Measurements from ENCODE around the gene OR8G5.

The OR8G5 gene

DNA sequence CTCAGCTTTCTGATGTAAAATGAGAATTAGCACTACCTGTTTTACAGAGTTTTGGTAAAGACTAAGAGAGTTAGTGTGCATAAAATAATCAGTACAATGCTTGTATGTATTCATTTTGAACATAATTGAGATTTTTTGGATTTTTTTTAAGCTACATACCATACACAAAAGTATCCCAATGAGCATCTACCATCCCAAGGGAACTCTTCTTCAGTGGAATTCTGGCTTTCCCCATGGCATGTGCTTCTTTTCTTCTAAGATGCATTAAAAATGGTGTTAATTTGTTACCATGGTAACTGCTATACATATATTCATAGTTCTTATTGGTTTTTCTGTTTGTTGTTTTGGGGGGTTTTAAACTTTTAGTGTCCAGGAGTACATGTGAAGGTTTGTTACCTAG is 39.8 kb downstream of the OR8G5 start:
- no peak for DNase-seq

GRCh38 chr11:124297921-124298320 is 41.7 kb downstream of the OR8G5 start:
- DNase-seq = no peak

- no peak for DNase-seq
Observed at GRCh38 chr11:124301548-124301947, 45.4 kb downstream of the OR8G5 start.

DNA sequence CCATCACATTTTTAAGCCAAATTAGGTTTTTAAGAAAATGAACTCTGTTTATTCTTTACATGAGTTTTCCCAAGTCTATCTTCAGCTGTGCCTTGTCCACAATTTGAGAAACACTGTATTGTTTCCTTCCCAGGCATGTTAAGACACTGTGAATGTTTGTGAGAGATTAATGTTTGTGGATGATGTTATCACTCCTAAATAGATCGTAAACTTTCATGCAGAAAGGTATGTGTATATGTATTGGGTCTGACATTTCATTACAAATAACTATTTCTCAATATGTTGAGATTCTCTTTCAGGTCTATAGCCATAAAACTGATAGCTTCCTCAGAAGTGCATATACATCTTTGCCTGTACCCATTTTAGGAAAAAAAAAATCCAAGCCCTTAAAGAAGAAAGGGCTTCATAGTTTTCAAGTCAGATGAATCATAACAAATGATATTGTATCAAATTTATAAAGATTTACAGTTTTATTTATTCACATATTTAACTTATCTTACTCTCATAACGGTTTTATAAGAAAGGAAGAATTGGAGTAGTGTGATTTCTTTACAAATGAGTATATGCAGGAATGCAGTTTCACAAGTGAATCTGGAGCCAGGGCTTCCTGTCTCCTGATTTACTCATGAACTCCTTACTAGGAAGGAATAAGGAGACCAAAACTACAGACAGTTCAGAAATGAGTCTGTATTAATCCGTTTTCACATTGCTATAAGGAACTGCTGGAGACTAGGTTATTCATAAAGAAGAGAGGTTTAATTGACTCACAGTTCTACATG is 46.4 kb downstream of the OR8G5 start:
- DNase-seq = no peak

DNA sequence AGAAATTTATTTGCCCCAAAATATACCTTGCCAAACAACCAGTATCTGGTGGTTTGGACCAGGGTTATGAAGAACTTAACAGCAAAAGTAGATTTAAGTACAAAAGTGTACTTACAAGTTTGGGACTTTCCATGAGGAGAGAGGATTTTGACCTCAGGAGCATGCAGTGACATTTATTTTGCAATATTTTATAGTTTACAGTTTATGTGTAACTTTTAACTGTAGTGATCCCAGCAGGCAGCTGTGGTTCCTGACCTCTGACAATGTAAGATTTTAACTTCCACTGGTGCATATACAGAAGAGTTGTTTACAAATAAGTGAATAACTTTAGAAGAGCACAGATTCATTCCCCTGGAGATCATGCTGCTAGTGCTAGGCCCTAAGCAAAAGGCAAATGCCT is 50.9 kb downstream of the OR8G5 start:
- DNase-seq = no peak

DNA sequence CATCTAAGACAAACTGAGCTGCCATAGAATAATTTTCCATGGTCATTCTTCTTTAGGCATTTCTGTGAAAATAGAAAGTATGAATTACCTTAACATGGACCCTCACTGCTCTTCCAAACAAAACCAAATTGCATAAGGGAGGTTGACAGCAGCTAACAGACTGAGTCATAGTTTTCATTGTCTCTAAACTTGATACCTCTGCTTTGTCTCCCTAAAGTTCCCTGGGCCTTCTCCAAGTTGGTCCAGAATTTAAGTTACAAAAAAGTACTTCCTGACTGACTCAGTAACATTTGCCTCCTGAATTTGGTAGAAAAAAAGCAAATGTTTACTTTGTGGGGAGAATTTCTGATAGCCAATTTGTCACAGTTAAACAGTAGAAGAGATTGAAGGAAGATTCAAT is 54.5 kb downstream of the OR8G5 start:
- DNase-seq = no peak

DNA sequence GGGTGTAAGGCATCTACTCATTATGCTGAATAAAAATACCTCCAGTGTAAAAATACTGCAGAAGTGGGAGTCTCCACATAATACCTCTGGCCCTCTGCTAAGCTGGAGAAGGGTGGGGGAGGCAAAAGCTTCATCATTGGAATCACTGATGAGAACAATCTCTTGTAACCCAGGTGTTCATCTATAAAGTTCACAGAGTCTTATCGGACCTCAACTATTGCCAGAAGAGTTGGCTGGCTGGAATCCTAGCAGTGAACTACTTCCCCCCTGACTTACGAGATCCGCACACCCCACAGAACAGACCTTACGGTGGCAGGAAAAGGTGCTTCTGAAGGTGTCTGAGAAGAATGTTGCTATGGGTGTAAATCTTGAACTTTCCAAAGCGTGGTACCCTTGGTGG is 55.1 kb downstream of the OR8G5 start:
- DNase-seq = no peak

DNA sequence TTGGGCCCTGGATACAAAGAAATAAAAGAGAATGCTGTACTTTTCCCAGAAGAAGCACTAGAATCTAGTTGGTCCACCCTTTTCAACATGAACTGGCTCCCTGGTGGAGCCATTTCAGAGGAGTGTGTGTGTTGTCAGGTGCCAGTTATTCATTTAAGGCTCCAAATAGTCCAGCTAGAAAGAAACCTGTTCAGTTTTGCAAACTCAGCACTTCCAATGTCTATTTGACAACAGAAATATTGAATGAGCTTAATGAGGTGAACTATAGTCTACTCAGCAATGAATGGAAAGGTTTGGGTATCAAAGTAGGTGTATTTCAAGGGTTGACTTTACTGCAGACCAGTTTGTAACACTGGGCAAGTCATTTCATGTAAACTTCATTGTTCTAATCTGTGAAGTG is 55.5 kb downstream of the OR8G5 start:
- no peak for DNase-seq

DNA sequence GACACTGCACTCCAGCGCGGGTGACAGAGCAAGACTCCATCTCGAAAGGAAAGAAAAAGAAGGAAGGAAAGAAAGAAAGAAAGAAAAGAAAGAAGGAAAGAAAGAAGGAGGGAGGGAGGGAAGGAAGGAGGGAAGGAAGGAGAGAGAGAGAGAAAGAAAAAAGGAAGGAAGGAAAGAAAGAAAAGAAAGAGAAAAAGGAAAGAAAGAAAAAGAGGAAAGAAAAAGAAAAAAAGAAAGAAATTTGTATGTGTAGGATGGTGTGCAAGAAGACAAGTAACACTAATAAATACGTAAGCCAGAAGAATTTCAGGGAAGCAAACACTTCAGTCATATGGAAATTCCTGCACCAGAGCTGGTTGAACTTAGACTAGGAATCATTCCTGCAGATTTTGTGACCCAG is 57.0 kb downstream of the OR8G5 start:
- DNase-seq = no peak

DNA sequence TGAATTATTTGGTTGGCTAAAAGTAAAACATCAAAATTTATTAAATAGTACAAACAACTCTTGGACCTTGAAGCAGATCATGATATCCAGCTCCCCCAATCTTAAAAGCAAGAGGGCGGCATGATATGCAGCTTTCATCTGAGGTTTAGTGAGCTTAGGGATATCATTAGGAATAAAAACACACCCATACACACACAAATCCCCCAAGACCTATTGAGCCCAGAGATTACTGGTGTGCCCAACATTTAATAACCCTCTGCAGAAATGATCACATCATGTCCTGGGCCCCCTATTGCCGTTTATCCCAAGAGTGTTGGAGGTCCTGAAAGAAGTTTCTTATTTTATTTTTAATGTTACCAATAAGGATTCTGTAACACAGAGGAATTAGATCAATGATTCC is 57.7 kb downstream of the OR8G5 start, which contains the start of gene OR8D1:
TSS of gene OR8D1 (minus strand) at position 101 of the 400 bp plus-strand sequence. CDS start 3,183 bp downstream, outside the sequence.
- no peak for DNase-seq

DNA sequence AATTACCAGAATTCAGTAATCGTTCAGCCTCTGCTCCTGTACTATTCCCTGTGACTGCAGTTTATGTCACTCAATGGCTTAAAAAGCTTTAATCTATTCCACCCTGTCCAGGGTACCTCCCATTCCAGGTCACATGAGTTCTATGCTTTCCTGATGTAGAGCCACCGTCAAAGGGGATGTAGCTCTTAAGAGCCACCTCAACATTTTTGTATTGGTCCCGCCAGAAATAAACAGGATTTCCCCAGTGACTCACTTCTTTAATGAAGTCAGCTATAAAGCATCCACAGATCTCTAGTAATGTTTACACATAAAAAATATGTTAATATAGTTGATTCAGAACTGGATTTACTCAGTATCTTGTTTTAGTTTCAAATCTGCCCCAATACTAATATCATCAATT is 58.9 kb downstream of the OR8G5 start:
- no peak for DNase-seq

All from NCI-H510A (cell line).